HepG2 (cell line): ENCODE results near the gene TRIM8.

ENCODE experiments used
- CBFB ChIP-seq: sonication (generic); formaldehyde crosslinking; IDR thresholded peaks from 2 replicates; pipeline ENCODE4 v1.4.0; 2020; ENCODE audit warnings: missing genetic modification reagents
- EP300 ChIP-seq, 3 experiments: sonication (generic) in 1 of 3; formaldehyde crosslinking in 1 of 3; IDR thresholded peaks; 2 replicates each; pipeline versions ENCODE4 v1.5.1 to v1.6.1; 2011 to 2020; ENCODE audit warnings: low read depth in 2 of 3, low read length in 2 of 3, borderline replicate concordance in 1 of 3, improper control_type of control experiment in 1 of 3, mild to moderate bottlenecking in 1 of 3, missing genetic modification reagents in 1 of 3, moderate library complexity in 1 of 3
- NCOR1 ChIP-seq: fragments of 200-600 bp; sonication (generic); IDR thresholded peaks from 2 replicates; pipeline ENCODE4 v1.7.0; 2017; ENCODE audit warnings: antibody characterized with exemption, low read length, borderline replicate concordance
- SALL2 ChIP-seq: sonication (generic); formaldehyde crosslinking; IDR thresholded peaks from 2 replicates; pipeline ENCODE4 v1.8.1; 2023; ENCODE audit warnings: mild to moderate bottlenecking, missing genetic modification reagents, inconsistent platforms
- SMAD1 ChIP-seq: sonication (generic); formaldehyde crosslinking; IDR thresholded peaks from 2 replicates; pipeline ENCODE4 v1.4.0; 2020; ENCODE audit warnings: missing genetic modification reagents, low read depth, mild to moderate bottlenecking, borderline replicate concordance
- ZNF614 ChIP-seq: IDR thresholded peaks from 2 replicates; pipeline ENCODE4 v1.6.1; 2018; ENCODE audit warnings: missing biosample characterization, missing genetic modification reagents, inconsistent platforms, borderline replicate concordance
- TF ChIP-seq, protein P1 (sequence below): sonication (generic); formaldehyde crosslinking; IDR thresholded peaks from 2 replicates; pipeline ENCODE4 v1.5.0; 2020; ENCODE audit warnings: mild to moderate bottlenecking, missing genetic modification reagents, moderate library complexity

DNA sequence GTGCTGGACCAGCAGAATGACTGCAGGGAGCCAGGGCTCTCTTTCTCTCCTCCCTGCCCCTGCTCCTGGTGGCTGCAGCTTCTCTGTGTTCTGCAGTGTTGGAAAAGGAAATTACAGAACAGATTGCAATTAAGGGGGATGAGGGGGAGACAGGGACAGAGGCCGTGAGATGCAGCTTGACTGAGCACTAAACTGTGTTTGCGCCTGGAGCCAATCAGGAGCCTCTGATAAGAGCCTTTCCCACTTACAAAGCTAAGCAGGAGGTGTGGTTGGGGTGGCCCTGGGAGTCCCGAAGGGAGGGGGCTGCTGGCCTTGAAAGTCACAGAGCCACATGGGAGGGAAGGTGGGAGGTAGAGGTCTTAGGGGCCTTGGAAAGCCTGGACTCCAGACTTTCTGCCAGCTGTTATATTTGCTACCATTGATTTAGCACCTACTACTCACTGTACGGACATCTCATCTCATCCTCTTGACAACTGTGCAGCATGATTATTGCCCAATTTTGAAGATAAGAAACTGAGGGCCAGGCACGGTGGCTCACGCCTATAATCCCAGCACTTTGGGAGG is 26.7 kb downstream of the TRIM8 start:
- TF ChIP-seq SALL2 (CRISPR knock-in tag) (no peak), CBFB (CRISPR knock-in tag) (no peak), EP300 (IDR thresholded peaks at IDR 0.05; ENCODE audit: low read depth in 2 of 2, low read length in 2 of 2) (no peak), EP300 (CRISPR knock-in tag; IDR thresholded peaks at IDR 0.05; ENCODE audit: borderline replicate concordance) (no peak), NCOR1 (no peak), SMAD1 (CRISPR knock-in tag) (no peak), ZNF614 (CRISPR knock-in tag) (no peak)
- TF ChIP-seq, protein P1, sequence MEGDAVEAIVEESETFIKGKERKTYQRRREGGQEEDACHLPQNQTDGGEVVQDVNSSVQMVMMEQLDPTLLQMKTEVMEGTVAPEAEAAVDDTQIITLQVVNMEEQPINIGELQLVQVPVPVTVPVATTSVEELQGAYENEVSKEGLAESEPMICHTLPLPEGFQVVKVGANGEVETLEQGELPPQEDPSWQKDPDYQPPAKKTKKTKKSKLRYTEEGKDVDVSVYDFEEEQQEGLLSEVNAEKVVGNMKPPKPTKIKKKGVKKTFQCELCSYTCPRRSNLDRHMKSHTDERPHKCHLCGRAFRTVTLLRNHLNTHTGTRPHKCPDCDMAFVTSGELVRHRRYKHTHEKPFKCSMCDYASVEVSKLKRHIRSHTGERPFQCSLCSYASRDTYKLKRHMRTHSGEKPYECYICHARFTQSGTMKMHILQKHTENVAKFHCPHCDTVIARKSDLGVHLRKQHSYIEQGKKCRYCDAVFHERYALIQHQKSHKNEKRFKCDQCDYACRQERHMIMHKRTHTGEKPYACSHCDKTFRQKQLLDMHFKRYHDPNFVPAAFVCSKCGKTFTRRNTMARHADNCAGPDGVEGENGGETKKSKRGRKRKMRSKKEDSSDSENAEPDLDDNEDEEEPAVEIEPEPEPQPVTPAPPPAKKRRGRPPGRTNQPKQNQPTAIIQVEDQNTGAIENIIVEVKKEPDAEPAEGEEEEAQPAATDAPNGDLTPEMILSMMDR, result no peak
